Stimulated activated CD8-positive, alpha-beta memory T cell treated with anti-CD3 and anti-CD28 coated beads, Interleukin-15, amount 100 ng/mL, for 1 hour (primary cell): Measurements from ENCODE around the gene ZNF649.
A peak's percentile ranks its signal among the peaks of the same experiment; 100 is the strongest.

Source experiments
- DNase-seq: peaks from one replicate; pipeline ENCODE4 v3.0.0-alpha.2; 2020; ENCODE audit warnings: low read depth

ZNF649 gene

GRCh38 chr19:51887522-51888498, 17.0 kb downstream of the ZNF649 start, which contains the start of gene ZNF577:
TSS of gene ZNF577 (minus strand) at chr19:51887951. CDS start at chr19:51880382, 7,569 bp downstream.
- DNase-seq = peak; percentile 37

- no peak for DNase-seq
These were observed 20.1 kb downstream of the ZNF649 start for GRCh38 chr19:51884713-51885112.

GRCh38 chr19:51882518-51882917, 22.3 kb downstream of the ZNF649 start:
- no peak for DNase-seq

- no peak for DNase-seq
These were observed 31.7 kb downstream of the ZNF649 start for GRCh38 chr19:51873097-51873496.

- DNase-seq = no peak
These were observed 42.8 kb downstream of the ZNF649 start for GRCh38 chr19:51861870-51862622.
